SKM-1 treated with dmso at 0.1 percent for 144 hours (cell line): Measurements from ENCODE around the gene ARHGEF4.

Experiments used
- DNase-seq: peaks from one replicate; lab custom pipeline; 2025; ENCODE audit not compliant: unreplicated experiment; lab: John Stamatoyannopoulos, UW

The ARHGEF4 gene

DNA sequence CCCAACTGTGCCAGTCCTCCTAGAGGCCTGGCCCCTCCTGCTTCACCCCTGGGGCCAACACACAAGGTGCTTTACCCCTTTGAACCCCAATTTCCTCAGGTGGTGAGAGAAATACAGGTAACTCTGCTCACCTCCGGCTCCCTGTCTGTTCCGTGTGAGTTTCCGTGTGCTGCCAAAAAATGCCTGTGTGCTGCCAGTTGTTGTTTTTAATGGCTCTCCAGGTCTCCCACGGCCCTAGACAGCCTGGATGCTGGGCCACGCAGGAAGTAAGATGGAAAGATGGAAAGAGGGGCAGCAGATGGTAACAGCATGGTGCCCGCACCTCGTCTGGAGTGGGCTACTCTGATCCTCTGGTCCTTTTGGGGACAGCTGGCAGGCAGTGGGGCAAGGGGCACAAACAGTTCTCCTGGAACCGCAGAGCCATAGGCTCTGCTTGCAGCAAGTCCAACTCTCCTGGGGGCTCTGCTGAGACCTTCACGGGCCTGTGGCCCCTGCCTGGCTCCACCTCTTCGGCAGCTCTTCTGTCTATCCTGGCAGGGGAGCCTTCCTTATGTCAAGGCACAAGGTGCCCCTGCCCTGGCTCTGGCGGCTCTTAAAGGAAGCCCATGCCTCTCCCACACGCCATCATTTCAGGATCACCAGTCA is 4.3 kb upstream of the ARHGEF4 start:
- DNase-seq, result no peak

DNA sequence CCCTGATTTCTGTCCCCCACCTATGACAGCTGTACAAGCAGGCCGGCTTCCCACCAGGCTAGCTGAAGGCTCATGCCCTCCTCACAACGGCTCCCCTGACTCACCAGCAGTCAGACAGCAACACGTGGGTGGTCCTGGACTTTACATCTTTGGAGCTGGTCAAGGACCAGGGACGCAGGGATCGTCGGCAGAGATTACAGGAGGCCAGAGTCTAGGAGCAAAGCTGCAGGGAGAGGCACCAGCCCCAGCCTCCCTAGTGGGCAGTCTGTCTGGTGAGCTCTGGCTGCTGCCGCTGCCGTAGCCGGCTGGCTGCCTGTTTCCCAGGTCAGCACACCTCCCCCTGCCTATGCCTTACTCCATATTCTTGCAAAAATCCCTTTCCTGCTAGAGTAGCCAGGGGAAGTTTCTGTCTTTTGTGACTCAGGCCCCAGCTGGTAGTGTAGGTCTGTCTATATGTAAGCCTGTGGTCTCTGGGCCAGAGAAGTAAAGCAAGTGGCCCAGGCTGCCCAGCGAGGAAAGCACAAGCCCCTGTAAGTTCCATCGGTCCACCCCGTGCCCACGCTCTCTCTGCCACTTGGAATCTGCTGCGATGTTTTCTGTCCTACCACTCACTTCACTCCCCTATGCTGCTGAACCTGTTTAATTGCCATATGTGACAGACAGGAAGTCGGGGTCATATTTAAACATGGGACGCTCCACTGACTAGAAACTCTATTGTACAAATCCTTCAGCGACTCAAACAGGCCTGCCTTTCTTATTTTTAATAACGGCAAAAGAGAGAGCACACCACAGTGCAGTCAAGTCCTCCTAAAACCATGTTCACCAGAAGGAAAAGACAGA is 2.4 kb upstream of the ARHGEF4 start:
- no peak for DNase-seq

DNA sequence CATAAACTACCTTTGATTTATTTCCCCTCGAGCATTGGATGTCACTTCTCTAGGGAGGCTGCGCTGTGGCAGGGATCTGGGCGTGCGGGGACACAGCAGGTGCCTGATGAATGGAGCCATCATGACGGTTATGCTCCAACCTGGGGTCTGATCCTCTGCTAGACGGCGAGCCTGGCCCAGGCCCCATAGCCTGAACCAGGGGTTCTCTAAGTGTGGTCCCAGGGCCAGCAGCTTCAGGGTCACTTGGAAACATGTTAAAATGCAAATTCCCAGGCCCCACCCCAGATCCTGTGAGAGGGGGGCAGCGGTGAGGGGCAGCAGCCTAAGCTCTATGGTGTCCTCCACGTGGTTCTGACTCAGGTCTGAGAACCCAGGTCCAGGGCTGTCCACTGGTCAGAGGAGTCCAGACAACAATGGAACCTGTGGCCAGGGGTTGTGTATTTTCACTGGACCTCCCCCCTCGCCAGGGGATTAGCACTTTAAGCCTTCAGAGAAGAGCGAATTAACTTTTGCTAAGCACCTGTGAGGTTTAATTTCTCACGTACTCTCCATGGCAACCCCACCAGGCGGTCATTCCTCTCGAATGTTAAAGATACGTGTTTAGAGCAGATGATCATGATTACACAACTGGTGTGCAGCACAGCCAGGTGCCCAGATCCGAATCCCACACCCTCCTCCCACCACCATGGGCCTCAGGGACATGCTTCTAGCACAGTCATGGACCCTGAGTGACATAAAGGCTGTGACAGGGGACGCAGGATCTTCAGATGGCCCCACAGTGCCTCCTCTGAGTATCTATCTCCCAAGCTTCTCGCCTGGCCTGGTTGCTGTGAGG is 1.6 kb upstream of the ARHGEF4 start:
- DNase-seq, result no peak

DNA sequence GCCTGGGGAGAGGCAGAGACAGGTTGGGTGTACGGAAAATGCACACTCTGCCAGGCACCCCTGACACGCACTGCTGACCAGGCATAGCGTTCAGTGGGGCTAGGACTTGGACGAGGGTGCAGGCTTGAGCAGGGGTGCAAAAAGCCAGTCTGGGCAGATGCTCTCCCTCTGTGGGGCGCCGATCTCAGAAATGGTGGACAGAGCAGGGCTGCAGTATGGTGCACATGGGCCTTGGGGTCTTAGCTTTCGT is 1.0 kb upstream of the ARHGEF4 start:
- no peak for DNase-seq

DNA sequence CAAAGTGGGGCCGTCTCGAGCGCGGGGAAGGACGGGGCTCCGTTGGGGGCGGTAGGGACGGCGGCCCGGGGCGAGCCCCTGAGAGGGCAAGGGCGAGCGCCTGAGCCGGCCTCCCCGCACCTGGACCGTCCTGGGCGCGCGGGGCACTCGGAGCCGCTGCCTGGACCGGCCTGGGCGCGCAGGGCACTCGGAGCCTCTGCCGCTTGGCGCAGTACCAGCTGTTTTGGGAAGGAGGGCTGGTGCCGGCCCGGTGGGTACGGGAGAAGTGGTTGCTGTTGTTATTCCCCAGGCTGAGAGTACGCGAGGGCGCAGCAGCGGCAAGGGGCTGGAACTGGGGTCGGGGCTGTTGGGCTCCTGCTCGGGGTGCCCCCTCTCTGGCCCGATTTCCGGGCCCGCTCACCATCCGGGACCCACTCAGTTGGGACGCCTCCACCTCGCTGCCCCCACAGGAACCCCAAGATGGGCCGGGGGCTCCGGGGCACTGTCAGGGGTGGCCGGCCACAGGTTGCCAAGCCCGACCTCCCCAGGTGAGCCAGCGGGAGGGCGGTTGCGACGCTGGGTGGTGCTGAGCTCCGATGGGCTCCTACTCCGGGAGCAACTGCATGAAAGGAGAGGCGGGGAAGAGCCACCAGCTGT is 579 bp downstream of the ARHGEF4 start:
- no peak for DNase-seq

DNA sequence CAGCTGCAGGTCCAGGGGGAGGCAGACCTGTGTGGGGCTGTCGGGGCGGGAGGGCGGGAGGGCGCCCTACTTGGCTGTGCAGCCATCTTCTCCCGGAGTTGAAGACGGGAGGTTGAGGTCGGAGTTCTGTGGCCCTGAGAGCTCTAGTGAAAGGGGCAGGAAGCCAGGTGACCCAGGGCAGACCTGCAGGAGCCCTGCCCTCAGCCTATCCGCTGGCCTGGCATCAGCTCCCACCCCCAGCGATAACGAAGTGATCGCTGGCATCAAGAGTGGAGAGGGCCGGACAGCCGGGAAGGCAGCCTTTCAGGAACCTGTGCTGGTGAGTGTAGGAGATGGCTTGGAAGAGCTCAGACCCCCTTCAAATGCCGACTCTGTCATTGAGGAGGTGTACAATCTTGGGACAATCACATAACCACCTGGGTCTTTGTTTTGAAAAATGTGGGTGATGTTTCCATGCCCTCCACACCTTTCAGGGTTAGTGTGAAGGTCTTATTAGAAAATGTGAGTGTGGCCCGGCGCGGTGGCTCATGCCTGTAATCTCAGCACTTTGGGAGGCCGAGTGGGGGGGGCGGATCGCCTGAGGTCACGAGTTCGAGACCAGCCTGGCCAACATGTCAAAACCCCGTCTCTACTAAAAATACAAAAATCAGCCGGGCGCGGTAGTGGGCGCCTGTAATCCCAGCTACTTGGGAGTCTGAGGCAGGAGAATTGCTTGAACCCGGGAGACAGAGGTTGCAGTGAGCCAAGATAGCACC is 1.3 kb downstream of the ARHGEF4 start:
- no peak for DNase-seq

DNA sequence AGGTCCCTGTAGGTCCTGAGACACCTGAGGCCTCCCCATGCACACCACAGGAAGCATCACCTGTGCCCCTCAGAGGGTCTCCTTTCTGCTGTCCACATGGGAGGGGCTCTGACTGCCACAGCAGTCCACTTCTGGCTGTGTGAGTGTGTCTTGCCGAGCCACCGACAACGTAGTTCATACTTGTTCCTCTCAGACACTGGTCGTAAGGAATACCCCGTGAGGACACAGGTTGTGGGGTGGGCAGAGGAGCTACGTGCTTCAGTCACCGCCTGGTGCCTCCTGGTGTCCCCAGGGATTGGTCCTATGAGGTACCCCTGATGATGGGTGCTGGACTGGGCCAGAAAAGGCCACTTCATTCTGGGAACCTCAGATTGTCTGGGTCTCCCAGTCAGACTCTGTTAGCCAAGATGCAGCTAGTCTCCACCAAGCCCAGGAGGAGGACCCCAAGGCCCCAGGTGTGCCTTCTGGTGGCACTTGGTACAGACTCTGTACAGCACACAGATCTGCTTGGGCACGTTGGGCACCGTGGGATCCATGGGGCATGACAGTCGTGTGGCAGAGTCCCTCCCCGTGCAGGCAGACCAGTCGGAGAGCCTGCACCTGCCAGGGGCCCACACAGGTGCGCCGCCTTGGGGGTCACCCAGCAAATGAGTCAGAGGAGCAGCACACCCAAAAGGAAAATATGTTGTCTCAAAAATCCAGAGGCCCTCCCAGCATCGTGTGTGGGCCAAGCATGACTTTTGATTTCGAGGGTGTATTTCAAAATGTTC is 2.5 kb downstream of the ARHGEF4 start:
- no peak for DNase-seq

DNA sequence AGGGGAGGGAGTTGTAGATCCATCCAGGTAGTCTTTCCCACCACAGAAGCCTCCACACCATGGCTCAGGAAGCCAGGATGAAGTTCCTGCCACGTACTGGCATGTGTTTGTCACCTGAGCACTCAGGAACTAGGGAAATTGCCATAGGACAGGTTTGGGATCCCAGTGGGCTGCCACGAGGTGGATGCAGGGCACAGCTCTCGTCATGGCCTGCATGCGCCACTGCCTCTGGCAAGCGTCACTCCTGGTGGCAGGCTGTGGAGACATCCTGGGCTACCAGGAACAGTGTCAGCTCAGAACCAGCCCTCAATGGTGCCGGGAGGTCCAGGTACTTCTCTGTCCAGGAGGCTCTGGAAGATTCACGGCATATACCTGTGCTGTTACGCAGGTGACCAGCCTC is 3.8 kb downstream of the ARHGEF4 start:
- DNase-seq, result no peak

DNA sequence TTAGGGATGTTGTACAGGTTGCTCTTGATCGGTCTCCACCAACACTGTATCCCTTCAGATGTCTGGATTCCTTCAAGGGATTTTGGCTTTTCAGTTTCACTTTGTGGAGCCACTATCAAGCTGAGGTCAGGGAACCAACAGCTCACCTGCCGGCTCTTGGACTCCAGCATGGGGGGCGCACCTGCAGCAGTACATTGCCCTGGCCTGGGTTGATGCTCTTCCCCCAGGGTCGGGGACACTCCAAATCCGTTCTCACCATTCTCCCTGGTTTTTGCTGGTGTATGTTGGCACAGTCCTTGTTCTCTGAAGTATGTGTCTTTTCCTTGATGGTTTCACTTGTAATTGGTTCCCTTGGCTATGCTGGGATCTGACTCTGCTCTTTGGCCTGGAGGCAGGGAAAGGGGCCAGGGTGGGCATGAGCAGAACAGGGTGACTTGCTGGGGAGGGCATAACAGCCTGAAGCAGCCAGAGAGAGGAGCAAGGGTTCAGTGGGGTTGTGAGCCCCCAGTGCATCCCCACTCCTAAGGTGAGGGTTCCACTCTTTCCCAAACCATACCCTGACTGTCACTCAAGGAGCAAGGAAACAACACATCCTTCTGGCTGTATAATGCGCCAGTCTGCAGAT is 5.1 kb downstream of the ARHGEF4 start:
- no peak for DNase-seq

DNA sequence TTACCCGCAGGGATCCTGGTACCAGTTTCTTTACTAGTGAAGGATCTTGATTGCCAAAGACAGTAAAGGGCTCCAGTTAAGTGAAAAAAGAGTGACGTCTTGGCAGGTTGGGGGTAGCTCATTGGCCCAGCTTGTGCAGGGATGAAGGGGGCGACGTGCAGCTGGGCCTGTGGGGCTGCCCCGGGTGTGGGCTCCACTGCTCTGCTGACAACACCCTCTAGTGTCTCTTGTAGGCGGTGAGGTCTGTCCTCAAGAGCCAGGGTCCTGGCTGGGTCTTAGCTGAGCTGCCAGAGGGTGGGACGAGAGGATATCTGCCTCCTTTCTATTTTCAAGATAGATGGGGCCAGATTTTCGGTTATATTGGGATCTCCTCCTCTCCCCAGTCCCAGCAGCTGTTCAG is 6.1 kb downstream of the ARHGEF4 start:
- DNase-seq, result no peak

DNA sequence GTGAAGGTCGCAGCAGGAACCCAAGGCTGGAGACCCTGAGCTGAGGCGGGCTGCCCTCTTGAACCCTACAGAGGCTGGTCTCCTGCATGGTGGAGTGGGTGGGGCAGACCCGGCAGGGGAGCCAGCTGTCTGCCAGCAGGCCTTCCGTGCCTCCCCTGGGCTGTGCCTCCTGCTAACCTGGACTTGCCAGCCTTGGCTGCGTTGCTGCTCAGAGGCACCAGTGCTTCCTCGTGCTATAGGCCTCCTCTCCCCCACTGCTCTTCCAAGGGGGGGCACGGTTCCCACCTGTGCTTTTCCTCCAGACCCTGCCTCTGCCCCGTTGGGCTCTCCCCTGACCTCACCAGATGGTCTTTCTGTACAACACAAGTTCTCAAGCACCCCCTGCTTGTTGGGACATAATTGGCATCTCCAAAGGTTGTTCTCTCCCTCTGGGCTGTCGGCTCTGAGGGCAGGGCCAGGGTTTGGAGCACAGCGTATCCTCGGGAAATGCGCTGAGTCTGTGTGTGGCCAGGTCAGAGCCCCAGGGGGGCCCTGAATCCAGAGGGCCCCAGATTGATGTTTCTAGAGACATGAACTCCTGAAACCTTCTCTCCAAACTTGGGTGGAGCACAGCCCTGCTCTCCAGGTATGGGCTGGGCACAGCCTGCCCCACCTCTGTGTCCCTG is 6.7 kb downstream of the ARHGEF4 start:
- DNase-seq, result no peak

DNA sequence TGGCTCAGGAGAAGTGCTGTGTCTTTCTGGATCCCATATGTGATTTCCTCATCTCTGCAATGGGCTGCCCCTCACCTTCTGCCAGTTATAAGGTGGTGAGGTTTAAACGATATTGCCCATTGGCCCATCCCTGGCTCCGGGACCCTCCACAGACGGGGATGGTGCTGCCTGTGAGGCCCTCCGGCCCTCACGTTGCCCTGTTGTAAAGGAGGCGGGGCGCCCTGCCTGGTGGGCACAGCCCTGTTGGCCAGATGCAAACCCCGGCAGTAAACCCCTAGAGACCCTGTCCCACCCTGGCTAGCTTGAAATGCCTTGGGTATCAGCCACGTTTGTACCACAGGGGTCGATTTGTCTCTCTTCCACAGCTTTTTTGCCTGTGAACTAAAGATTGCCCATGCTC is 7.4 kb downstream of the ARHGEF4 start:
- DNase-seq, result no peak

DNA sequence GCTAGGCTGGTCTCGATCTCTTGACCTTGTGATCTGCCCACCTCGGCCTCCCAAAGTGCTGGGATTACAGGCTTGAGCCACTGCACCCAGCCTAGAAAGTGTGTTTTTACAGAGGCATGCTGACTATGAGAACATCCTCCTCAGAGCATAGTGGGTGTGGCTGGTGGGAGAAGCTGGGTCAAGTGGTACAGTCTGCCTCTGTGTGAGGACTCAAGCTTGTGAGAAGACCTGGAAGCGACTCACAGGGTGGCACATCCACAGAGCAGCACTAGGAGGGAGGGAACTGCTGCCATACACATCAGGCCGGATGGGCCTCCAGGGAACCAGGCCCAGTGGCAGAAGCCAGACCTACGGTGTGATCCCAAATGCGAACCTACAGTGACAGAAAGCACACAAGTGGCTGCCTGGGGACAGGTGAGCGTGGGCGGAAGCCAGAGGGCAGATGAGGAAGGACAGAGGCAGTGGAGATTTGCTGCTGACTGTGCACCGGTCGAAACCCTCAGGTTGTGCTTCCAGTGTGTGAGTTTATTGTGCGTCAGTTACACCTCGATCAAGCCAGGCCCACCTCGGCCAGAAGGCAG is 8.9 kb downstream of the ARHGEF4 start:
- no peak for DNase-seq

DNA sequence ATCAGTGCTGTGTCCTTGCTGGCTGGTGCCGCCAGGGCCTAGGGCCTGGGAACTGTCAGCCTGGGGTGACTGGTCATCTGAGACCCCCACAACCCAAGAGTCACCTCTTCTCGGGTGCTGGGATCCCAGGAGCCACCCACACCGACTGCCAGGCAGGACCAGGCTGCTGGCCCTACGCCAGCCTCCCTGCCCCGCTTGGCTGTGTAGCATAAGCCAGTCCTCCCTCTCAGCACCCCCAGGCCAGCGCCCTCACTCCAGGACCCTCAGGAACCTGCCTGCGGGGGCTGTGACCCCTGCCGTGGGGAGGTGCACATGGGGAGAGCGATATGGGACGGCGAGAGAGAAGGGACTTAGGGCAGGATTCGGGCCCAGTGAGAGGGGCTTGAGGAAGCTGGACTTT is 9.5 kb downstream of the ARHGEF4 start:
- no peak for DNase-seq

DNA sequence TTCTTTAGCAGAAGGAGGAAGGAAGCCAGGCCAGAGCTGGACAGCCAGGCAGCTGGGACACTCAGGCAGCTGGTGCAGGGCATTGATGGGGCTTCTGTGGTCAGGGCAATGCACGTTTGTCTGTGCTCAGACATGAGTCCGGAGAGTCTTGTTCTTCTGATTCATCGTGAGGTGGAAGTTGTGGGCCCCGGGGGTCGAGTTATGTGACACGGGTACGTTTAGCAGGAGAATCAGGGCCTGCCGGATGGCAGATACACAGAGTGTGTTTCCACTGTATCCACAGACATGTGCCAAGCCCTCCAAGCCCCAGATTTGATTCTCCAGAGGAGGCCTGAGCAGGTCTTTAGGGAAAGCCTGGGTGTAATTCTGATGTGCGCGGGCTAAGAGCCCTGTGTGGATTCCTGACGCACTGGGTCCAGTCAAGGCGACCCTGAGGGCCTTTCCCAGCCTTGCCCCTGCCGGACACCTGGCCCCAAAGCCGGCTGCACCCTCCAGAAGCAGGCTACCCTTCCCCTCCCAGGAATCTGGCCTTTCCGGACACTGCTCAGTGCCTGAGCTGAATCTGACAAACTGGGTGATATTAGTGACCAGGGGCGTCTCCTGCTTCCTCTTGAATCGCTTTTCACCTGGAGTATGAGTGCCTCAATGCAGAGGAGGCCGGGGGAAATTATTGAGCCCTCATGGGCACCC is 10.1 kb downstream of the ARHGEF4 start:
- no peak for DNase-seq

DNA sequence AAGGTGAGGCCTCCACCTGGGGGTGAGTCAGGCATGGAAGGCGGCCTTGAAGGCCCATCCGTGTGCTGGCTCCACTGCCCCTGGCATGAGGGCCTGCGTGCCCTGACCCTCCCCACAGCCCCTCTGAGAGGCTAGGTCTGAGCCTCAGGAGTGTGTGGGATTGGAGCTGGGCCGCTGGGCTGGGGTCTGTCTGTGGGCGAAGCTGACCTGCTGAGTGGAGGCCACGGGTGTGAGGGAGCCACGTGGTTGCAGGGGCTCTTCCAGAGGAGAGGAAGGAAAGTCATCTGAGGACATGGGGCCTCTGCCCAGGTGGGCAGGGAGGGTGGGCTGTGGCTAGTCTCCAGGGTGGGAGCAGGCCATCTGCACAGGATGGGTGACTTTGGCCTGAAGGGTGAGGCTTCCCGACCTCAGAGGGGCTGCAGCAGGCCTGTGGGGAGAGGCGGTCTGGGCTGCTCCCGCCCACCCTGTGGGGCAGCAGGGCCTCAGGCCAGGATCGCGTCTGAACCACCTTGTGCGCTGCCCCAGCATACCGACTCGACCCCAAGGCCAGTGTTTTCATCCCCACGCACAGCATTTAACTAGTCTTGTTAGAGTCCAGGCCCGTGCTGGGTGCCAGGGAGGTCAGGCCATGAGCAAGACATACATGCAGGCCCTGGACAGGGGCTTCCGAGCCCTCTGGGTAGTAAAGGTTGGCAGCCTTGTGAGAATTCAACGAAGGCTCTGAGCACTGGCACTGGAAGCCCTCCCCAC is 11.2 kb downstream of the ARHGEF4 start:
- no peak for DNase-seq

DNA sequence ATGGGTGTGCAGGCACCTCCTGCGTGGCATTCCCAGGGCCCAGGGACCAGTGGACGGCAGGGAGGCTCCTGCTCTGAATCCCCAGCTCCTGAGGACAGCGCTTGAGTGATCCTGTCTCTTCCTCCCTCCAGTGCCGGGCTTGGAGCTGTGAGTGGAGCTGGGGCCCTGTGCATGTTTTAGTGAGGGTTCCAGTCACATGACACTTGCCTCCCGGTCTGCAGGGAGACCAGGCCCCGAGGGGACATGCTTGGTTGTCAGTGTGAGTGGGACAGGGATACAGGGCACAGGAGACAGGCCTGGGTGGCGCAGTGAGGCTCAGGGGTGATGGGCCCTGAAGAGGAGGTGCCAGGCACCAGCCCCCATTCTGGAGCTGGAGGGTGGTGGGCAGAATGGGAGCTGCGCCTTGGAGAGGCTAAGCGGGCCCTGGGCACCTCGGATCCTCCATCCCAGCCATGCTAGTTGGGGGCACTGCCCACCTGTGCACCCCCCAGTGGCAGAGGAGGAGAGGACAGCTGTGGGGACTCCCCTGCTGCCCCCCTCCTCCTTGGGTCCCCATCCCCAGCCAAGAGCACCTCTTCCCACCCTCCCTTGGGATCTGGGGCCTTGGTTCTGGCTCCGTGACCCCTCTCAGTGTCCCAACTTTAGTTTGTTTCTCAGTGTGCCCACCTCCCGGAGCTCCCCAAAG is 12.0 kb downstream of the ARHGEF4 start:
- DNase-seq, result no peak
